ENCODE results near the gene TEX35.

- TF ChIP-seq POLR2A (IDR thresholded peaks at IDR 0.05; ENCODE audit: low read depth, low read length) (no peak), POLR2AphosphoS5 (IDR thresholded peaks at IDR 0.05; ENCODE audit: low read depth, low read length) (no peak), TAF1 (IDR thresholded peaks at IDR 0.05; ENCODE audit: low read depth, low read length) (no peak), PAX5 (IDR thresholded peaks at IDR 0.05; ENCODE audit: insufficient read depth, low read length, severe bottlenecking) (no peak)
These were observed 27.3 kb downstream of the TEX35 start for GRCh38 chr1:178540204-178540603.

Data from GM12891 (cell line).